ENCODE results near the gene CES2.
"Not testable (repeated sequence)": the region's sequence is repeated elsewhere in the genome, so short reads cannot be mapped to it uniquely, and the experiment has no call there.

The CES2 gene, protein sequence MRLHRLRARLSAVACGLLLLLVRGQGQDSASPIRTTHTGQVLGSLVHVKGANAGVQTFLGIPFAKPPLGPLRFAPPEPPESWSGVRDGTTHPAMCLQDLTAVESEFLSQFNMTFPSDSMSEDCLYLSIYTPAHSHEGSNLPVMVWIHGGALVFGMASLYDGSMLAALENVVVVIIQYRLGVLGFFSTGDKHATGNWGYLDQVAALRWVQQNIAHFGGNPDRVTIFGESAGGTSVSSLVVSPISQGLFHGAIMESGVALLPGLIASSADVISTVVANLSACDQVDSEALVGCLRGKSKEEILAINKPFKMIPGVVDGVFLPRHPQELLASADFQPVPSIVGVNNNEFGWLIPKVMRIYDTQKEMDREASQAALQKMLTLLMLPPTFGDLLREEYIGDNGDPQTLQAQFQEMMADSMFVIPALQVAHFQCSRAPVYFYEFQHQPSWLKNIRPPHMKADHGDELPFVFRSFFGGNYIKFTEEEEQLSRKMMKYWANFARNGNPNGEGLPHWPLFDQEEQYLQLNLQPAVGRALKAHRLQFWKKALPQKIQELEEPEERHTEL

DNA sequence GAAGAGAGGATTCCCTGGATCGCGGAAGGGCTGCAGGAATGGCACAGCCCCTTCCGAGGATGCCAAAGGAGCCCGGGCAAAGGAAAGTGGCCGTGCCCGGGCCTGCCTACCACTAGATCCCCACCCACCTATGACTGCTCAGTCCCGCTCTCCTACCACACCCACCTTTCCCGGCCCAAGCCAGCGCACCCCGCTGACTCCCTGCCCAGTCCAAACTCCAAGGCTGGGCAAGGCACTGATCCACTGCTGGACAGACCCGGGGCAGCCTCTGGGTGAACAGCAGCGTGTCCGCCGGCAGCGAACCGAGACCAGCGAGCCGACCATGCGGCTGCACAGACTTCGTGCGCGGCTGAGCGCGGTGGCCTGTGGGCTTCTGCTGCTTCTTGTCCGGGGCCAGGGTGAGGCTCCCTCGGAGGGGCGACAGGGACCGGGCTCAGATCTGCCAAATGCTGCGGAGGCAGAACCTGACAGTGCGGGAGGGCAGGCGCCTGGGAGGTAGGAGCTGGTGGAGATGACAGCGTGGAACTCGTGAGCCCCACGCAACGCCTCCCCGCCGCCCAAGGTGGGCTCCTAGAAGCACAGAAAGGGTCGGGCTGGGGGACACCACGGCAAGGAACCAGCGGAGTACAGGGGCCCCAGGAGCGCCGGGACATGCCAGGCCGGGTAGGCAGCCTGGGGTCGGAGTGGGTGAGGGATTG is at the start of gene CES2:
CES2 (plus strand) TSS at position 203 of the 698 bp plus-strand sequence; CDS start at position 323, 120 bp downstream.
- DNase-seq (ENCODE audit: low read depth) = no peak

DNA sequence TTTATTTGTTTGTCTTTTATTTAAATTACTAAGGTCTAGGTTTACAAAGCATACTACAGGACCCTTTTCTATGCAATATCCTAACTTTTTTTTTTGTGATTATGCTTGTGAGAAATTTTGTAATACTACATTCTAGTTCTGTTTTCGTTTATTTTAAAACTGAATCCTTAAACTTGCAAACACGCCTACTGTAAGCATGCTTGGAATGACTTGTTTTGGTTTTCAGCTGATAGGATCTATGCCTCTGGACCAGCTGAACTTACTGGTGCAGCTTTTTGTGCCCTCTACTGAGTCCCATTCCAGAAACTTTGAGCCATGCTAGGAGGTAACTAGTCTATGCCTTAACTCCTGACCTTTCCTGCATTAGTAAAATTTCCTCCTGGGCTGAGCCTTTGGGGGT is 49.0 kb upstream of the CES2 start:
- no peak for DNase-seq (ENCODE audit: low read depth)

DNA sequence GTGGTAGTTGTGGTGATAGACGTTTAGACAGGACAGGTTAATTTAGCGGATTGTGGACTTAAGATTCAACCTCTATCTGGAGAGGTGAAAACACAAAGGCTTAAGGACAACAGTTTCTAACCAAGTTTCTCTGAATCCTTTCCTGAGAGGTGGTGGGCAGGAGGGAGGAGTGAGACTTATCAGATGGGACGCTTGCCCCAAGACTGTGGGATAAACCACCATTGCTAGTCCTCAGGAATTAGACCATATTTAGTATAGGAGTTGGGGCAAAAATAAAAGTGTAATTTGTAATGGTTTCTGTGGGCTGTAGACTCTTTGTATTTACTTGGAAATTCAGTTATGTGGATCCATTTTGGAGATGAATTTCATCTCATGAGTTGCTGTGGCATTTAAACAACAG is 48.4 kb upstream of the CES2 start:
- DNase-seq (ENCODE audit: low read depth) = no peak

GRCh38 chr16:66888647-66889615 is 46.4 kb upstream of the CES2 start:
- DNase-seq (ENCODE audit: low read depth) = no peak

DNA sequence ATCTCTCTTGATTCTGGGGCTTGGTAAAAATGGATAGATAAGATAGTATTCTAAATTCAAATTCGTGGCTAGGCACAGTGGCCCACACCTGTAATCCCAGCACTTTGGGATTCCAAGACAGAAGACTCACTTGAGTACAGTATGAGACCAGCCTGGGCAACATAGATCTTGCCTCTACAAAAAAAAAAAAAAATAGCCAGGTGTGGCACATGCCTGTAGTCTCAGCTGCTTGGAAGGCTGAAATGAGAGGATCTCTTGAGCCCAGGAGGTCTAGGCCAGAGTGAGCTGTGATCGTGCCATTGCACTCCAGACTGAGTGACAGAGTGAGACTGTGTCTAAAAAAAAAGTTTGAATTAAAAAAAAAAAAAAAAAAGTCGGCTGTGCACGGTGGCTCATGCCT is 45.7 kb upstream of the CES2 start:
- DNase-seq (ENCODE audit: low read depth) = no peak

- no peak for DNase-seq (ENCODE audit: low read depth)
These were observed 44.5 kb upstream of the CES2 start for GRCh38 chr16:66890799-66891198.

GRCh38 chr16:66891360-66891759 is 44.0 kb upstream of the CES2 start:
- no peak for DNase-seq (ENCODE audit: low read depth)

GRCh38 chr16:66891797-66892196 is 43.5 kb upstream of the CES2 start:
- no peak for DNase-seq (ENCODE audit: low read depth)

DNA sequence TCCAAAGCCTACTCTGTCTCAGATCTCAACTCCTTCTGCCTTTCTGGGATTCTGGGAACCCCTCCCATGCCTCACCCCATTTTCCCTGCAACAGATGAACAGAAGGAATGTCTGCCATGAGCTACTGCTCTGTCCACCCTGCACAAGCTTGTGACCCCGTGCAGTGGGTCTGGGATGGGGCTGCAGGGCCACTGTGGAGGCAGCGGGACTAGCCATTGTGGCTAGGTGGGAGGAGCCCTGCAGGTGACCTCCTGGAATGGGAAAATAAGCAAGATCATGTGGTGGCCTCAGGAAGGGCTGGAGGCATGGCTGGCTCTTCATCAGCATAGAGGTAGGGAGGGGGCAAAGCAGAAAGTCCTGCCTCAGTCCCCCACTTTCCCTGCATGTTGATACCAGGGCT is 41.3 kb upstream of the CES2 start:
- no peak for DNase-seq (ENCODE audit: low read depth)

DNA sequence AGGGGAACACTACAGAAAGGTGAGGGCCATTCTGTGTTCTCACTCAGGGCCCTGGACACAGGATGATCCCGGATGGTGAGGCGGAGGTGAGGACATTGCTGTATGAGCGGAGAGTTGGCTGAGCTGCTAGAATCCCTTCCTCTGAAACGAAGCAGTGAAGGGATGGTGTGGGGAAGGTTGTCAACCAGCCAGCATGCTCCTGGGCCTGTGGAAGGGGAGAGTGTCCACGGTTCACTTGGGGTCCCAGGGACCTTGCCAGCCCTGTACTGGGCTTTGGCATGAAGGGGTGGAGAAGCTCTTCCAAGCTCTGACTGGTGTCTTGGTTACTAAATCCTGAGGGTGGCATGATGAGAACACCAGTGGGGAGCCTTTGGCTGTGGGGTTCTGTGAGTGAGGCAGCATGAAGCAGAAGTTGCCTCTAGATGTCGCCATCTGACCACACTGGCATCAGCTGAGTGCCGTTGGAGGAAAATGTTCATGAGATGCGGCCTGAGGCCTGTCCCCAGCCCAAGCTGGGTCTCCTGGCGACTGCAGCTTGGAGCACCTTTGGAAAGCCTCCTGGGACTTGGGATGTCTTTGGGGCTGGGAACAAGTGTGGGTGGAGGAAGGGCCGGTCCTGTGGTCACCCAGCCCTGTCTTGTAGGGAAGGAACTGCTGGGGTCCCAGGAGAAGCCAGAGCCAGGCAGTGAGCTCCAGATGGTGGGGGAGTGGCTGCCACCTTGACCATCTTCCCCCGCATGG is 40.2 kb upstream of the CES2 start:
- DNase-seq (ENCODE audit: low read depth) = no peak

DNA sequence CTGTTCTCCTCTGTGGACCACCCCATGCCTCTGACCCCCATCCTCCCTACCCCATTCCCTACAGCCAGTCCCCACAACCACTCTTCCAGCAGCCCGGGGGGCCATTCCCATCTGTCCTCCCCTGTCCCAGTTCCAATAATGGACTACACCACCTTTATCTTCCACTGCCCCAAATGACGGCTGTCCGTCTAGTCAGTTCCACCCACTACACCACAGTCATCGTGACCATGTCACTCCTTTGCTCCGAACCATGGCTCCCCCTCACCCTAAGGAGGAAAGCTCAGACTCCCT is 39.7 kb upstream of the CES2 start:
- DNase-seq (ENCODE audit: low read depth) = no peak

GRCh38 chr16:66895999-66896398 is 39.3 kb upstream of the CES2 start:
- no peak for DNase-seq (ENCODE audit: low read depth)

GRCh38 chr16:66896682-66897081 is 38.6 kb upstream of the CES2 start:
- DNase-seq (ENCODE audit: low read depth) = not testable (repeated sequence)

DNA sequence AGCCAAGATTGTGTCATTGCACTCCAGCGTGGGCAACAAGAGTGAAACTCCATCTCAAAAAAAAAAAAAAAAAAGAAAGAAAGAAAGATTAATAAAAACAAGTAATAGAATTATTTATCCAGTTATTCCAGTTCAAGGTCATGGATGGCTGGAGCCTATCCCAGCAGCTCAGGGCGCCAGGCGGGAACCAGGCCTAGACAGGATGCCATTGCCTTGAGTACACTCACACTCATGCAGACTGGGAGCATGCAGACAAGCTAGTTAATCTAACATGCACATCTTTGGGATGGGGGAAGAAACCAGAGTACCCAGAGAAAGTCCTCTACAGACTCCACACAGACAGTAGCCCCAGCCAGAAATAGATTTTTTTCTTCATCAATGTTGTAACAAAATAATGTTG is 37.1 kb upstream of the CES2 start:
- DNase-seq (ENCODE audit: low read depth) = no peak

DNA sequence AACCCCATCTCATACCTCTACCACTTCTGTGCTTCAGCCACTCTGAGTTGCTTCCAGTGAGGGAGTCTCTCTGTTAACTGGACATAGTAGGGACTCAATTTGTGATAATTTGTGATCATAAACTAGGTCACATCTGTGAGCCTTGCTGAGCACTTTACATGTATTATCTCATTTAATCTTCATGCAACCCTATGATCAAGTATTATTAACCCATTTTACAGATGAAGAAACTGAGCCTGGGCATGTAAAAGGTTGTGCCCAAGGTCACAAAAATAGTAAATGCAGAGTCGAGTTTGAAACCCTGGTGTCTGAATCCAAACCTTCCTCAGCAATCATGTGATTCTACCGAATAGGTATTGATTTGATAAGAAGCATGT is 36.4 kb upstream of the CES2 start:
- DNase-seq (ENCODE audit: low read depth) = no peak

DNA sequence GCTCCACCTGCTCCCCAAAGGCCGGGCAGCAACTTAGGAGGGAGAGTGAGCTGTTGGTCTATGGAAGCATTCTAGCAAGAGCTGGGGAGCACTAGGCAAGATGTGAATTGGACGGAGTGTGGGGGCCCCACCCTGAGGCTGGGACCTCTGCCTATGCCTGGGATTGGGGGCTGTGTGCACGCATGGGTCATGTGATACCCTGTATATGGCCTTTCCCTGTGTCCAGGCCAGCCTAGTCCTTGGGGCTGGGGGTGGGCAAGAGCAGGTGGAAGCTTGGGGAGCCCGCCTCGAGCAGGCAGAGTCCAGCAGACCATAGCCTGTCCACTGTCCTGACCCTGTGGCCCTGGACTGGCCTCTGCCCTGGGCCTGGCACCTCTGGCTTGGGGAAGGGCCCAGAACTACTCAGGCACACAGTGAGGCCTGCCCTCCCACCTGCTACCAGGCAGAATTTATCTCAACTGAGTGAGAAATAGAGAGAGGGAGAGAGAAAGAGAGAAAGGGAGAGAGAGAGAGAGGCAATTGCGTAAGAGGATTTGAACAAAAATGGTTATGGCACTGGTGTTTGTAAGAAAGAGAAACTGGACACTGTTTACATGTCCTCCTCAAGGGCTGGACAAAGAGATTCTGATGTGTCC is 35.9 kb upstream of the CES2 start:
- no peak for DNase-seq (ENCODE audit: low read depth)

DNA sequence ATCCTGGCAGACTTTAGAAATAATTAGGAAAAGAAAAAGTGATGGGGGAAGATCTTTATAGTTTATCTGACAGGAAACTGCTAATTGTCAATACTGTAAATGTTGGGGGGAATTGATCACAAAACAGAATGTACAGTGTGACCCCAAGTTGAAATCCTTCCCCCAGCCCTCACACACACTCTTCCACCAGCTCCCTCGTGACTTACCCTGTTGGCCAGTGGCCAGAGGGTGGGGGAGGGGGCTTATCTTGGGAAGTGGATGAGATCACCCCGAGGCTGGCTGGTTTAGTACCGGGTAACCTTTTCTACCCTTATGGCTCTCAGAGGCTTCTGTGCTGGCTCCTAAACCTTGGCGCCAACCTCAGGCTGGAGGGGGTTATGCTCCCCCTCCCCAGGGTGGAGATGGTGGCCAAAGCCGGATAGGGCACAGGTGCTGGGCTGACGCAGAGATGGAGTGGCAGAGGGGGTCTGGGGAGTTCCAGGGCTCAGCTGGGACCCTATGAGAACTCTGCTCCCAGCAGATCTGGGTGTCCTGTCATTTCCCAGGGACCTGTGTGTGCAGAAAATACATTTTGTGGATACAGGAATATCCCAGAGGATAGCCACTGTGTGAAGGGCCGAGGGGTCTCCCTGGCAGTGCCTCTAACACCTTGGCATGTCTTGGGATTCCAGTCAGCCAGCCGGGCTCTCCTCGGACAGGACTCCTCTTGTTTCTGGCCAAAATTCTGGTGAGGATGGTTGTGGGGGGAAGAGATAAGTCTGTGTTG is 35.2 kb upstream of the CES2 start:
- peak; percentile 38 for DNase-seq (ENCODE audit: low read depth)

- DNase-seq (ENCODE audit: low read depth) = no peak
These were observed 34.4 kb upstream of the CES2 start for GRCh38 chr16:66900721-66901441.

DNA sequence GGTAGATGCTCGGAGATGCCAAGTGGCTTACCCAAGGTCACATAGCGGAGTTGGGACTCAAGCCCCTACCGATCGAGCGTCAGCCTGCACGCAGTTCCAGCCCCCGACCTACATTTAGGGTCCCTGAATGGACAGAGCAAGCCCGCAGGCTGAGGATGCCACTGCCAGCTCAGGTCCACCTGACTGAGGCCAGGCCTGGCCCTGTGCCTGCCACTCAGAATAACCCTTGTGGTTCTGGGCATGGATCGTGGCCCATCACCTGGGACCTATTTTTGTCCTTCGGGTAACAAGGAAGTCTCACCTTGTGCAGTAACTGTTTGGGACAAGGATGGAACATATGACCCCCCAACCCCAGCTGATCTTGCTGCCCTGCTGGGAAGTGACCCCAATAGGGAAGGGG is 33.7 kb upstream of the CES2 start:
- no peak for DNase-seq (ENCODE audit: low read depth)

Measured in non-pigmented ciliary epithelial cell (primary cell).